ENCODE data around the gene APOBEC2. TPM values are rescaled to one million over a fixed set of nuclear protein-coding genes. Genes with fewer than 3 reads are reported as not detected.

The APOBEC2 gene
- total and polyA plus RNA-seq, 2 of the 13 experiments (the other 11 are each of a cell fraction or from before 2014, with no cell fraction given): 0.09 TPM; not detected in 1

- no peak for TF ChIP-seq ELF3 (CRISPR knock-in tag; IDR thresholded peaks at IDR 0.05)
- no peak for TF ChIP-seq MAX (IDR thresholded peaks at IDR 0.05)
- no peak for TF ChIP-seq ZFP36 (IDR thresholded peaks at IDR 0.05; ENCODE audit: borderline replicate concordance, low read depth, low read length, partially characterized antibody)
Measured at GRCh38 chr6:41093729-41094128, 40.7 kb downstream of the APOBEC2 start (continued).

- no peak overlapping the region for H3K9ac ChIP-seq (ENCODE audit: insufficient read depth, low read depth, low read length)
- no peak for FAIRE-seq
- no peak overlapping the region for H3K4me2 ChIP-seq (ENCODE audit: low read depth, low read length)
- H3K79me2 ChIP-seq (ENCODE audit: insufficient read depth, low read length): no peaks in the 10 kb centered on the region
- ATAC-seq: no peak
- no peak overlapping the region for H3K27ac ChIP-seq (ENCODE audit: extremely low read length, insufficient read depth, low read length)
- H2AFZ ChIP-seq (ENCODE audit: low read length): no peak overlapping the region
- in situ Hi-C loops (cut with HindIII; ENCODE audit: extremely low pct_ligation_motif_present, low pct_unique_long_range_greater_than_20kb): no loop called here
- WGBS (ENCODE audit: low lambda C conversion rate): 97% methylated on average over 5 of the region's 5 CpGs
- TF ChIP-seq PRMT3 (CRISPR knock-in tag; IDR thresholded peaks at IDR 0.05; ENCODE audit: borderline replicate concordance, low read depth) (no peak), RBM39 (IDR thresholded peaks at IDR 0.05; ENCODE audit: low read depth, low read length, poor library complexity, severe bottlenecking) (no peak), ZNF530 (CRISPR knock-in tag; IDR thresholded peaks at IDR 0.05; ENCODE audit: low read depth) (no peak), ZNF251 (CRISPR knock-in tag; IDR thresholded peaks at IDR 0.05) (no peak), ZNF10 (CRISPR knock-in tag; IDR thresholded peaks at IDR 0.05; ENCODE audit: borderline replicate concordance, low read depth) (no peak), ZNF639 (CRISPR knock-in tag; conservative IDR thresholded peaks at IDR 0.05) (no peak), RNF219 (CRISPR knock-in tag; IDR thresholded peaks at IDR 0.05) (no peak)
- H4K20me1 ChIP-seq (ENCODE audit: insufficient read depth, low read length): no peaks in the 10 kb centered on the region
- CTCF ChIA-PET (ENCODE audit: low intra/inter-chr PET ratio, low total read pairs): no interaction called here
- H3K27me3 ChIP-seq (ENCODE audit: control insufficient read depth in 1 of 2, insufficient read depth in 2 of 2, low read length in 2 of 2): no peaks in the 10 kb centered on the region
- DNase-seq (ENCODE audit: low spot score): no peak
- H3K4me3 ChIP-seq (replicated peaks in 1 of 3; ENCODE audit: insufficient read depth in 1 of 3, low read depth in 2 of 3, low read length in 3 of 3): no peak overlapping the region
- H3K4me1 ChIP-seq (ENCODE audit: insufficient read depth, low read length): no peaks in the 10 kb centered on the region
- peaks cover 40 to 76% of the 10 kb centered on the region in 2 experiments for H3K36me3 ChIP-seq (replicated peaks in 1 of 2; ENCODE audit: control insufficient read depth in 1 of 2, insufficient read depth in 2 of 2, low read length in 2 of 2)
- intact Hi-C loops (cut with micrococcal nuclease; ENCODE audit: unreplicated experiment): no loop called here
- BruUV-seq (replicated peaks): no TSS peak
- POLR2A ChIA-PET: no interaction called here
- no peaks in the 10 kb centered on the region for H3K9me3 ChIP-seq (ENCODE audit: low read length)
Measured at GRCh38 chr6:41097467-41098090, 44.6 kb downstream of the APOBEC2 start.
